ENCODE results near the gene RAE1. TPM values are rescaled to one million over a fixed set of nuclear protein-coding genes. Genes with fewer than 3 reads are reported as not detected.
"Not testable (repeated sequence)": the region's sequence is repeated elsewhere in the genome, so short reads cannot be mapped to it uniquely, and the experiment has no call there.

Gene RAE1
- total RNA-seq, 1 experiment from 2014 or later = 62.1 TPM

DNA sequence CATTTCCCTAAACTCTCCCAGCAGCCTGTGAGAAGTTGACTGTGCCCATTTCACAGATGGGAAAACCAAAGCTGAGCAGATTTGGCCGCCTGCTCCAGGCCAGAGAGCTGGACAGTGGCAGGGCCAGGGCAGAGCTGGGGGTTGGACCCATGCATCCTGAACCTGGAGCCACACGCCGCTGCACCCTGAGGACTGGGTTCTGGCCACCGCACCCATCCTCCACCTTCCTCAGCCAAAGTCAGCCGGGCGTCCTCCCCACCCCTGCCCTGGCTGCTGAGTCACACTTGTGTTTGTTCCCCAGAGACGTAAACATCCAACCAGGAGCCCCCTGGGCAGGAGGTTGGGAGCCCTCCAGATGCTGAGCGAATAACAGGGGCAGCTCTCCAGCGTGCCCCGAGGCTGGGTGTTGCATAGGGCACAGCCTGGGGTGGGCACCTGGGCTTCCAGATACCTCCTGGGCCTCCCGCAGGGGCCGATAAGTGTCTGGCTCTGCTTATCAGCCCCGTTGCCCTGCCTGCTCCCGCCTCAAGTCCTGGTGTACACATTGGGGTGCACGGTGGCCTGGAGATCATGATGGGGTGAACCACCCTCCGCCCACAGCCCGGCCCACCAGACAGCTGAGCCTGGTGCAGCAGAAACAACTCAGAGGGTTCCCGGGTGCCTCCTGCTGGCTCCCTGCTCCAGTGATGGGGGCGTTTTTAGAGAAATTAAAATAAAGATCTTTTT, 64.0 kb downstream of the RAE1 start:
- DNase-seq (ENCODE audit: low read depth) = peak; percentile 70

DNA sequence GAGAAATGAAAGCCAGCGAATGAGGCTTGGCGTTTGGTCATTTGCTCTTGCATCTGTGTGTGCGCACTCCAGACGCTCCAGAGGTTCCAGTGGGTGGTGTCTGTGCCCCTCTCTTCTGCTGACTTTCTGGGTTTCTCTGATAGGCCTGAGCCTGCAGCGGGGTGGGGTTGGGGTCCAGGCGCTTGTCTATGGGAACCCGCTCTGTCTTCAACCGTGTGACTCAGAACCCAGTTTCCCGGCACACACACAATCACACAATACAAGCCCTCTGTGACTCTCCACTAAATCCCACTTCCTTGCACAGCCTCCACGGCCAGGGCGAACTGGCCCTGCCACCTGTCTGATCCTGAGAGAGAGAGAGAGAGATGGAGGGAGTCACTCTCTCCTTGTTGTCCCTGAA, 64.7 kb downstream of the RAE1 start:
- DNase-seq (ENCODE audit: low read depth) = no peak

DNA sequence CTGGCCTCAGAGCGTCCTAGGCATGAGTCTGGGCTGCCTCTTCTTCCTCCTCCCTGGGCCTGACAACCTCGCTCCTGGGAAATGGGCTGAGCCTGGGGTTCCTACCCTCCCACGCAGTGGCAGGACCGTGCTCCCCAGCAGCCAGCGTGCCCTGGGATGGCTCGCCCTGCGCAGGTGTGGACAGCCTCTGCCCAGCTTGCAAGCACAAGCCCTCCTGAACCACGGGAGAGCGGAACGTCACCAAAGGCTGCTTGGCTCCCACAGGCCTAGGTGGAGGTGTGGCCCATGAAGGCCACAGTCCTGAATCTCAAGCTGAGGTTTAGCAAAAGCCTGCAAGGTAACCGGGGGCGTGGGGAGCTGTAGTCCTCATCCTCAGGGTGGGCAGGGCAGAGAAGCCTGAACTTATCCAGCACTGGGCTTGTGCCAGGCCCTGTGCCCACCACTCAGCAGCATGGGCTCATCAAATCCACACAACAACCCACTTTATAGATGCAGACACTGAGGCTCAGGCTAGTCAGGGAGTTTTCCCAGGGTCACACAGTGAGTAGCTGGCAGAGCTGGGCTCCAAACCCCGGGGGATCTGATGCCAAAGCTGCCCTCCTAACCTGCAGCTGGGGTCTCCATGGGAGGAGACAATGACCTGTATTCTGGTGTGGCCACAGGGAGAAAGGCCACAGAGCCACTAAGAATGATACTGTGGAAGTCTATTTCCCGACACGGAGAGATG, 65.4 kb downstream of the RAE1 start:
- no peak for DNase-seq (ENCODE audit: low read depth)

DNA sequence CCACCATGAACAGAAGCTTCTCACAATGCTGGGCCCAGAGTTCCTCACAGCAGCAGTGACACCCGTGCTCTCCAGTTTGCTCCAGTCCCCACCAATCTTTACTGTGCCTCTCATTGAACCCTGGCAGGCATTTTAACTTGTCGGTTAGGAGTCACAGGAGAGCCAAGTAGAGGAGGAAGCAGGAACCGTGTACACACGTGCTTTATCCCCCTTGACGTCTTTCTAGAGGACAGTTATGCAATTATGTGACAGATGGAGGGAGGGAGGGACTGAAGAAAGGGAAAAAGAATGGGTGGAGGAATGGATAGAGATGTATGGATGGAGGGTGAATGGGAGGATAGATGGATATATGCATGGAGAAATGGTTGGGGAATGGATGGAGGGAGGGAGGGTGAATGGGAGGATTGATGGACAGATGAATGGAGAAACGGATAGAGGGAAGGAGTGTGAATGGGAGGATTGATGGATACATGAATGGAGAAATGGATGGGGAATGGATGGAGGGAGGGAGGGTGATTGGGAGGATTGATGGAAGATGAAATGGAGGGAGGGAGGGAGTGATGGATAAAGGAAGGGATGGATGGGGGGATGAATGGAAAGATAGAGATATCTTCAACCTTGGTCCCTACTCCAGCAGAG, 66.1 kb downstream of the RAE1 start:
- no peak for DNase-seq (ENCODE audit: low read depth)

DNA sequence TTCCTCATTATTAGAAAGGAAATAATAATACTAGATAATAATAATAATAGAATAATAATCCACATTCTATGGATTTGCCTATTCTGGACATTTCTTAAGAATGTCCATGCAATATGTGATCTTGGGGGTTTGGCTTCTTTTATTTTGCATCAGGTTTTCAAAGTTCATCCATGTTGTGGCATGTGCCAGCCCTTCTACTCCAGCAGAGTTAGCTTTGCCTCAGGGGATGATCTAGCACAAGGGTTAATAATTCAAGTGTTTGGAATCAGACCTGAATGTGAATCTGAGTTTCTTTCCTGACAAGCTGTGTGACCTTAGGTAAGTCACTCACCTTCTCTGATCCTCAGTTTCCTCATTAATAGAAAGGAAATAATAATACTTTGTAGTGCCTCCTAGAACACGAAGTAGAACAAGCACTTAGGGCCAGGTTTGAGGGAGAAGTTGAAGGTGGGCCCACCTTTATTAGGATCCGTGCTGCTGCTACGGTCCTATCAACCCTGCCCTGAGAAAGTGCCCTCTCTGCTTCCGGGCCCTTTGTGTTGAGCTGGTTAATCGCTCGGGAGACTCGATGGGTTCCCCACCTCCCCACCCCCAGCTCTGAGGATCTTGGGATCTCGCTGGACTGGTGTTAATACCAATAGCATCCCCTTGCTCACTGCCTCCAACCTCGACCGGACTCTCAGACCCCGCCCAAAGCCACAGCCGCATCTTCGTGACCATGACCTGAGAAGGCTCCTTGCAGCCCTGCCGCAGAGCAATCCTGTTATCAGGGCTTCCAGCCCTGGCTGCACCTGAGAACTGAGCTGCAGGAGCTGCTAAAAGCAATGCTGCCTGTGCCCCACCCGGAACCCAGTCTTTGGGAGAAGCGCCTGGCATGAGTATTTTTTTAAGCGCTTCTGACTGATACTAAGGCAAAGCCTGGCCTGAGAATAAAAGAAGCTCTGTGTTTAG, 67.0 kb downstream of the RAE1 start:
- no peak for DNase-seq (ENCODE audit: low read depth)

DNA sequence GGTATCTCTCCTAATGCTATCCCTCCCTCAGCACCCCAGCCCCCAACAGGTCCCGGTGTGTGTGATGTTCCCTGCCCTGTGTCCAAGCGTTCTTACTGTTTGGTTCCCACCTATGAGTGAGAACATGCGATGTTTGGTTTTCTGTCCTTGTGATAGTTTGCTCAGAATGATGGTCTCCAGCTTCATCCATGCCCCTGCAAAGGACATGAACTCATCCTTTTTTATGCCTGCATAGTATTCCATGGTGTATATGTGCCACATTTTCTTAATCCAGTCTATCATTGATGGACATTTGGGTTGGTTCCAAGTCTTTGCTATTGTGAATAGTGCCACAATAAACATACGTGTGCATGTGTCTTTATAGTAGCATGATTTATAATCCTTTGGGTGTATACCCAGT, 68.4 kb downstream of the RAE1 start:
- DNase-seq (ENCODE audit: low read depth) = not testable (repeated sequence)

DNA sequence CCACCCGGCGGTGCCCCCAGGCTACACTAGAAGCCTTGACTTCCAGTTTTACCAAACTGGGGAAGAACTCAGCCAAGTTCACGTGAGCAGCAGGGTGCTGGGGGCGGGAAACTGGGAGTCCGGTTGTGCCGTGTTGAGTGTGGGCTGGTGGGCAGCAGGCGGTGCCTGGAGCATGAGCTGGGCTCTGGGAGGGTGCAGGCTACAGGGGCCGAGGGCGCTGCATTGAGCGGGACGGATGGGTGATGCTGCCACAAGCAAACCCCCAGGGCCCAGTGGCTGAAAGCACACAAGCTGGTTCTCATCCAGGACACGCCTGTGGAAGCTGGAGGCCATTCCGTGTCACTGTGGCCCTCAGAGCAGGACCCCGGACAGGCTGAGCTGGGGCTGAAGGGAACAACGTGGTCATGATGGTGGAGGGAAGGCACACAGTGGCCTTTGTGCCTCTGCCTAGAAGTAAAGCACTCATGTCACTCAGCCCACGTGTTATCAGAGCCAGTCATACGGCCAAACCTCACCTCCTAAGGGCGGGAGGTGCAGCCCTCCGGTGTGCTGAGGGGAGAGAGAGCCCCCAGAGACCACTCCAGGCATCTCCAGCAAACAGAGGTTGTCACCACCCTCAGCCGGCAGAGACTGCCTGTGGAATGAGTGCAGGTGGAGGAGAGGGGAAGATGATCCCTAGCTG, 69.7 kb downstream of the RAE1 start:
- no peak for DNase-seq (ENCODE audit: low read depth)

DNA sequence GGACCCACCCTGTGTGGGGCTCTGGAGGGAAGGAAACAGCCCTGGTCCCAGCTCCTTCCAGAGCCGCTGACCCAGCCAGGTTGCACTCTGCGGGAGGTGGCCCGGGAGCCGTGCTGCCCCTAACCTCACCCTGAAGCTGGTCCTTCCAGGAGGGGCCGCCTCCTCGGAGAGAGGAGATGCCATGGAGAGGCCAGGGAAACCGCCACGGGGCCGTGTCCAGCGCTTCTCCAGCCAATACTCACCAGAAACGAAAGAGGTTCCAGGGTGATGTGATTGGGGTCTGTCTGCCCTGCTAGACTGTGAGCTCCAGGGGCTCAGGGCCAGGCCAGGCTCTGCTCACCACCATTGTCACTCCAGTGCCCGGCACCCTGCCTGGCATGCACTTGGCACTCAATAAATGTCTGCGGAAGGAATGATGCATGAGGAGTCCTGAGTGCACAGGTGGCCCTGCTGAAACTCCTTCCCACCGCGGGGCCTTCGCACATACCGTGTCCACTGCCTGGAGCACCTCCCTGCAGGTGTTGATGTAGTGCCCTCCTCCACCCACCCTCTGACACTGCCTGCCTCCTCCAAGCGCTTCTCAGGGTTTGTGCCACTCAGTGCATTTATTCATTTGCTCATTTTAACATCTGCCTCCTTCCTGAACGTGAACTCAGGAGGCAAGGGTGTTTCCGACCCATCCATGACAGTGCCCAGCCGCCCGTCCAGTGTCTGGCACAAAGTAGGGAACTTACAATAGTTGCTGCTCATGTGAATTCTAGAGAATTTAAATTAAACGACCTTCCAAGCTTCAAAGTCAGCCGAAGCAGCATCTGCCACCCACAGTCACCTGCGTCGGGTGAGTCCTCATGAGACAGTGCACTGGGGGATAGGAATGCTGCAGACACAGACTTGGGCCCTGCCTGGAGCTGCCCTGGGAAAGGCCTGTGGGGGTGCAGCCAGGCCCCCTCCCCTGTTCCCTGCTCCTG, 70.5 kb downstream of the RAE1 start:
- DNase-seq (ENCODE audit: low read depth) = no peak

DNA sequence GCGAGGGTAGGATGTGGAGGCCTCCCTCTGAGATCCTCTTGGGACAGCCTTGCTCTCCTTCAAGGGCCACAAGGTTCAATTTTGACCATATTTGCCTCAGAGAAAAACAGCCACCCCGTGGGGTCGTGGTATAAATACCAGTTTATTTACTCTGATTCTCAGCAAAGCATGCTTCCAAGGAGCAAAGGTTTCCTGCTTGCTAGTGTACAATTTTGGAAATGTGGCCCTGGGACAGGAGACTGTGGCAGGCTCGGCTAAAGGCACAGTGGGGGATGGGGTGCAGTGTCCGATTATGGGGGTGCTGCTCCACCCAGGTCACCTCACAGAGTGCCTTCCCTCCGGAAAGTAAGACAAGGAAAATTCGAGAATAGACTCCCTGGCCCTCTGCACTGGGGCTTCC, 71.2 kb downstream of the RAE1 start:
- no peak for DNase-seq (ENCODE audit: low read depth)

DNA sequence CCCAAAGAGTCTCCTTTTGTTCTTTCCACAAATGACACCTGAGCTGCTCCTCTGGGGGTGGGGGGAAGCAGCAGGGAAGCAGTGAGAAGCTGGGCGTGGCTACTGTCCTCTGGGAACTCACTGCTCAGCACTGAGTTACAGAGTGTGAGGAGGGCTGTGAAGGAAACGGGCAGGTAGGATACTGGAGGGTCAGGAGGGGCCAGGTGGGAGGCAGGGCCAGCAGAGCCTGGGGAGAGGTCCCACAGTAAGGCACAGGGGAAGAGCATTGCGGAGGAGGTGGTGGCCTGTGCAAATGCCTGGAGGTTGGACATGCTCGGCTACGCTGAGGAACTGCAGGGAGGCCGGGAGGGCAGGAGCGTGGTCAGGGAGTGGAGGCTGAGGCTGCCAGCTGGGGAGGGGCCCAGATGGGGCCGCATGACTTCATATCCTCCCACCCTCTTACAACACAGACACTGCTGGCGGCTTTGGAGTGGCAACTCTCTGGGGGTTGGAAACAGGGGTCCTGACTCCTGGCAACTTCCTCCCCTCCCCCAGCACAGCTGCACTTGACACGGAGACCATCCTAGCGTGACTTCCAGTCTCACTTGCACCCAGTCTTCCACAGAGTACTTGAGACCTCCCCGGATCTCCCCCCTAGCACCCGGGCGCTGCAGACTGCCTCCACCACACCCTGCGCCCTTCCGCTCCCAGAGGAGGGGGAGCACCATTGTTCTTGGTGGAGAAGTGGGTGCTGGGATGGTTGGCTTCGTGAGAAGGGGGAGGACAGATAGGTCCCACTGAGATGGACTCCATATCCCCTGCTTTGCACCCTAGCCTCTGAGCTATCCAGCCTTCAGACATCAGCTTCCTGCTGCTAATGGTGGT, 74.3 kb downstream of the RAE1 start:
- DNase-seq (ENCODE audit: low read depth) = no peak

DNA sequence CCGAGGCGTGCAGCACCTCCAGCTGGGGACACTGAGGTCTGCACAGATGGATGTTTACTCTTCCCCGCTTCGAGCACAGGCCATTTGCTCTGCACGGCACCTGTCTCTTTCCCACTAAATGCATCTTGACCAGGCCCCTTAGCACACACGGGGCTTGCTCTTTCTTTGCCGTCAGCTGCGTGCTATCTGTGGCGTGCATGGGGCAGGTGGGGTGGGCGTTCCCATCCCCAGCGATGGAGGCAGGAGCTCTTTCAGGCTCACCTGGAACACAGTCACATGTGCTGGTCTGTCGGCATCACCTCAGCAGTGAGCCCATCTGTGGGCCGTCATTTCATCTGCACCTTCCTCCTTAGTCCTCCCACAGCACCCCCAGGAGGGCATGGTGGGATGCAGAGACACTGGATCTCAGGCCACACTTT, 75.2 kb downstream of the RAE1 start:
- no peak for DNase-seq (ENCODE audit: low read depth)

DNA sequence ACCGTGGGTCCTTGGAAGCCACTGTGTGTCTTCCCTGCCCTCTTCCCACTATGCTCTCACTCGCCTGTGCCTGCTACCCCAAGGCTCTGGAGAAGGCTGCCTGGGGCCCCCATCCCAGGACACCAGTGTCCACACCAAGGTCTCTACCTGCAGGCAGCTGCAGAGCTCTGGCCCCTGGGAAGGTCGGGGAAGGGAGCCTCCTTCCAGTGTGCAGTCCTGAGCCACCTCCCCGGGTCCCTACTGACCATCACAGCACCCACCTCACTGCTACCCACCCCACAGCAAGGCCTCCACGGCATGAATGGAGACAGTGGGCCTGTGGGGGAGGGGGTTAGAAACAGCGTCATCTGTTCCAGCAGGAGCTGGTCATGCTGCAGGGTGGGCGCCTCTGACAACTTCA, 75.8 kb downstream of the RAE1 start:
- no peak for DNase-seq (ENCODE audit: low read depth)

DNA sequence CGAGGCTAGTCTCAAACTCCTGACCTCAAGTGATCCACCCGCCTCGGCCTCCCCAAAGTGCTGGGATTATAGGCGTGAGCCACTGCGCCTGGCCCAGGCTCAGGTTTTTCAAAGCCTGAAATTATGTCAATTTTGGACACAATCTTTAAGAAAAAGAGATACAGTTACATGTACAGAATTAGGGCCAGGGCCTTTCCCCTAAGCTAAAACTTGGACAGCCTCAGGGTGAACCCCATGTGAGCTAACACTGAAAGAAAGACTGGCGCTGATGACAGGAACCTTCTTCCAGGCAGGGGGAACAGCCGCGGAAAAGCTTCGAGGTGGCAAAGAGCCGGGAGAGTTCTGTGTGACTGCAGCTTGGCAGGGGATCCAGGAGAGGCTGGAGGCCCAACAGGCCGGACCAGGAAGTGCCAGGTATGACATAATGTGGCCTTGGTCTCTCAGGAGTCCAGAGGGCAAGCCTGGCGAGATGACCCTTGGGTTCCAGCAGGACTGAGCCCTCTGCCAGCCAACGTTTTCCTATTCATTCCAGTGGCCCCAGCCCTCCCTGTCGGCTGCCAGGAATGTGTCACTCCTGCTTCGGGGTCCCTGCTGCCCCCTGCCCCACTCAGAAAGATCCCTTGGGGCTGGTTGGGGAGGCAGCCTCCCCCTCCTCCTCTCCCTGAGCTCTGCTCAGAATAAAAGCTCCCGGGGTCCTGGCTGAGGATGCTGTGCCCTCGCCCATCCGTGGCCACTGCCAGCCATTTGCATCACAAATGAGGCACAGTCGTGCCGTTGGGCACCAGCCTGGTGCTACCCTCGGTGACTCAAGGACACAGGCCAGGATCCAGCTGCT, 77.5 kb downstream of the RAE1 start:
- DNase-seq (ENCODE audit: low read depth) = no peak

Other genes with a start within 250 kb of the RAE1 start
- 11.5 and 12.7 TPM in 2 replicates for gene BMP7, start 84.6 kb upstream of the RAE1 start, total RNA-seq (2014; rRNA removed; shearing (Covaris generic))
- not detected in 2 replicates for gene SPO11, start 21.5 kb upstream of the RAE1 start, total RNA-seq (2014; rRNA removed; shearing (Covaris generic))
- 14.6 and 15.7 TPM in 2 replicates for gene RBM38, start 40.1 kb downstream of the RAE1 start, total RNA-seq (2014; rRNA removed; shearing (Covaris generic))
- gene CTCFL, start 173.9 kb downstream of the RAE1 start, total RNA-seq (2014; rRNA removed; shearing (Covaris generic)) = 0.06 TPM in 1 of 2 replicates, not detected in the other
- not detected in 2 replicates for gene PCK1, start 209.9 kb downstream of the RAE1 start, total RNA-seq (2014; rRNA removed; shearing (Covaris generic))